ENCODE results near the gene F12. TPM values are rescaled to one million over a fixed set of nuclear protein-coding genes. Genes with fewer than 3 reads are reported as not detected.
A peak's percentile ranks its signal among the peaks of the same experiment; 100 is the strongest.

Gene F12
- total RNA-seq, 4 donors from 2014 or later: 0.42 to 2.6 (median 1.1) TPM; not detected in 1

- DNase-seq: no peak
- Histone ChIP-seq H3K4me1 (peaks cover 0 to under 1% of the 10 kb centered on the region in 2 donors), H3K27me3 (no peaks in the 10 kb centered on the region), H3K4me3 (replicated peaks in 1 of 3) (no peak overlapping the region), H3K27ac (no peak overlapping the region), H3K9me3 (no peaks in the 10 kb centered on the region), H3K36me3 (no peaks in the 10 kb centered on the region)
- WGBS, 2 donors: 89 to 91% methylated on average over 9 of the region's 9 CpGs
- TF ChIP-seq CTCF (IDR thresholded peaks at IDR 0.05) (no peak), POLR2A (IDR thresholded peaks at IDR 0.05) (no peak)
- intact Hi-C loops (cut with DNase I): no loop called here
These were observed 26.2 kb downstream of the F12 start for GRCh38 chr5:177383181-177383580.

GRCh38 chr5:177382423-177383029 is 26.8 kb downstream of the F12 start:
- TF ChIP-seq CTCF (IDR thresholded peaks at IDR 0.05): peak in 1 of 6 experiments; percentile 11
- no peak for TF ChIP-seq POLR2A (IDR thresholded peaks at IDR 0.05)
- peak in 1 of 2 donors; percentile 14 for DNase-seq
- H3K4me1 ChIP-seq: no peaks in the 10 kb centered on the region
- no peak overlapping the region for H3K27ac ChIP-seq
- WGBS, 2 donors: 38 to 55% methylated on average over 11 of the region's 11 CpGs
- no peaks in the 10 kb centered on the region for H3K9me3 ChIP-seq
- no peaks in the 10 kb centered on the region for H3K36me3 ChIP-seq
- intact Hi-C loops (cut with DNase I): no loop called here
- H3K27me3 ChIP-seq: no peaks in the 10 kb centered on the region
- no peak overlapping the region for H3K4me3 ChIP-seq (replicated peaks in 1 of 3)

GRCh38 chr5:177380805-177381126 is 28.6 kb downstream of the F12 start:
- H3K27ac ChIP-seq: no peak overlapping the region
- H3K36me3 ChIP-seq: no peaks in the 10 kb centered on the region
- 83 to 85% methylated on average over 6 of the region's 6 CpGs for WGBS, 2 donors
- no peaks in the 10 kb centered on the region for H3K27me3 ChIP-seq
- H3K4me3 ChIP-seq (replicated peaks in 1 of 3): no peak overlapping the region
- TF ChIP-seq POLR2A (IDR thresholded peaks at IDR 0.05) (no peak), CTCF (IDR thresholded peaks at IDR 0.05) (no peak)
- intact Hi-C loops (cut with DNase I): no loop called here
- no peaks in the 10 kb centered on the region for H3K9me3 ChIP-seq
- H3K4me1 ChIP-seq: no peaks in the 10 kb centered on the region
- DNase-seq: no peak

GRCh38 chr5:177378884-177379883 is 30.2 kb downstream of the F12 start:
- TF ChIP-seq CTCF (IDR thresholded peaks at IDR 0.05) (no peak), POLR2A (IDR thresholded peaks at IDR 0.05) (no peak)
- Histone ChIP-seq H3K36me3 (no peaks in the 10 kb centered on the region), H3K9me3 (no peaks in the 10 kb centered on the region), H3K4me1 (no peaks in the 10 kb centered on the region), H3K4me3 (replicated peaks in 1 of 3) (no peak overlapping the region), H3K27ac (no peak overlapping the region), H3K27me3 (no peaks in the 10 kb centered on the region)
- no peak for DNase-seq
- intact Hi-C loops (cut with DNase I): no loop called here
- 87 to 91% methylated on average over 15 of the region's 15 CpGs for WGBS, 2 donors
